NCI-H1417 treated with DMSO at 0.1 percent for 48 hours (cell line): ENCODE data around the gene FNDC3B.

ENCODE experiments used
- DNase-seq: peaks from one replicate; lab custom pipeline; 2025; lab: John Stamatoyannopoulos, UW

Gene FNDC3B

DNA sequence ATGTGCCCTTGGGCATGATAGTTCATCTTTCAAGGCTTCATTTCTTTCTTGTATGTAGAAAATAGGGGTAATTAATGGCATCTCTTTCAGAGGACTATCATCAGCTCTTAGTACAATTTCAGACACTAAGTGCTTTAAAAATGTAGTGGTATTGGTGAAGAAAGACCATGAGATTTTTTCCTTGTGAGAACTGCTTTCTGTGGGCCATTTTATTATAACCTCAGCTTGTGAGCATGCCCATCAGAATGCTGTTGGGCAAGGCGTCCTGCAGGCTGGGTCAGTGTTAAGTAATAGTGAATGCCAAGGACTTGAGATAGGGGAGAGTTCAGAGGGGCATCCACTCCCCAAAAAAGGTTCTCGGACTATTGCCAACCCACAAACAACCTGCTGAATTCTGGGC lies 221.0 kb downstream of the FNDC3B start:
- DNase-seq, result no peak

GRCh38 chr3:172261054-172261453 lies 221.7 kb downstream of the FNDC3B start:
- DNase-seq, result no peak

DNA sequence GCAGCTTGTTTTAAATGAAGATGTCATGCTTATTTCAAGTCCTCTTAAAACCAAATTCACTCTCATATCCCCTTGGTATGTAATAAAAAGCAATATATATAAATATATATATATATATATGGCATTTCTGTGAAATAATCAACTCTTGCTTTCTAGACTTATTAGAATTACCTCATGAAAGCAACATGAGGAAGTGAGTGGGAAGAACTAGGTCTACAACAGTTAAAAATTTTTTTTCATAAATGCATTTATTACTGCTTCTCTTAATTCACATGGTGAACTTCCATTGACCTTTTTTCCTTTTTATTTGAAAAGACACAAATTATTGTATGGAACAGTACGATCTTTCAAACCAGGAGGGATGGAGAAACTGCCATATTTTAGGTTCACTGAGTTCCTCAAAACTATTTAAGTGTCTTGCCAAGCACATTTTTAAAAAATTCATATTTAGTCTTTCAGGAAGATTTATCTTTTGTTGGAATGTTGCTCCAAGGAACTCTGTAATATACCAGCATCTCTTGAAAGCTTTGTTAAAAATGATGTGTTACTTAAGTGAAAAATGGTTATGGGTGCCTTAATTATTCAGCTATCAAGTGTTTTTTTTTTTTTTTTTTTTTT lies 223.7 kb downstream of the FNDC3B start:
- DNase-seq, result no peak

GRCh38 chr3:172263781-172264486 lies 224.6 kb downstream of the FNDC3B start:
- DNase-seq, result no peak

DNA sequence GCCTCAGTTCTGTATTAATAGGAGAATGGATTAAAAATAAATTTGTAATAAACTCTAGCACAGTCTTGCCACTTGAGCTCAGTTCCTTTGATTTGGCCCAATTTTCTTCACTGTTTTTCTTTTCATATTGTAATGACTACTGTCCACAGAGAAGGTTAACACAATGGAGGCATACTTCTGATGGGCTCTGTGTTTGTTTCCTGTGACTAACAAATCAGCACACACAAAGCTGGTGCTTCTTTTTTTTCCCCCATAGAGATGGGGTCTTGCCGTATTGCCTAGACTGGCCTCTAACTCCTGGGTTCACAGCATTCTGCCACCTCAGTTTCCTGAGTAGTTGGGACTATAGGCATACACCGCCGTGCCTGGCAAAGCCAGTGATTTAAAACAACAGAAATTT lies 226.7 kb downstream of the FNDC3B start:
- no peak for DNase-seq

DNA sequence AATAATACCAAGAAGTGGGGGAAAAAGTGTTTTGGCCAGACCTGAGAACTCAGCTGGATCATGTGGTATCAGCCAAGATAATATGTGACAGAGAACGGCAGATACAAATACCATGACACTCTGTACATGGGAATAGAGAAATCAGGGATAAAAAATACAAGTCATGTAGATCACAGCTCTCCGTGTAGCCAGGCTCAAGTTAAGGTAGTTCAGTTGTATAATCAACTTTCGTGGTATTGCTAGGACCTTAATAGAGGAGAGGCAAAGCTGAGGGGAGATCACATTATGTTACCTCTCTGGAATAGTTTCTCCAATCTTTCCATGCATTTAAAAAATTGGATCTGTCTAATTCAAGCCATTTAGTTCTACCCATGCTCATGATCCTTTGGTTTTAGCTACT lies 229.0 kb downstream of the FNDC3B start:
- no peak for DNase-seq

- no peak for DNase-seq
Measured at GRCh38 chr3:172268868-172269267, 229.5 kb downstream of the FNDC3B start.

GRCh38 chr3:172270557-172271166 lies 231.3 kb downstream of the FNDC3B start:
- no peak for DNase-seq

GRCh38 chr3:172271386-172271976 lies 232.1 kb downstream of the FNDC3B start:
- DNase-seq, result no peak

- no peak for DNase-seq
Measured at GRCh38 chr3:172272698-172273097, 233.3 kb downstream of the FNDC3B start.

DNA sequence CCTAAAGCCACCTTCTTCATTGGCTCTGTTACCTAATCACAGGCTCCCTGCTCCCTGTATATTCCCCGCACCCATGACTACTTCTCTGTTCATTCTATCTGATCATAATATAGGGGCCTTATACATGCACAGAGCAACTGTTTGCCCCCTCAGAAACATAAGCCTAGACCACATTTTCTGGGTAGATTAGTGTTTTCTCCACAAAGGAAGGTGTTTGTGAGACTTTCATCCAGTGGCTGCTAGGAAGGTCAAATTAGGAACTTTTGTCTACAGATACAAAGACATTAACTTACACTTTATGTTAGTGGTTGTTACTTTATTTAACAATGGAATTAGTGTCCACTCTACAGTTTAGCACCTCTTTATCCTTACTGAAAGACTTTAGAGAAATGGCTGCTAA lies 234.0 kb downstream of the FNDC3B start:
- DNase-seq, result no peak

DNA sequence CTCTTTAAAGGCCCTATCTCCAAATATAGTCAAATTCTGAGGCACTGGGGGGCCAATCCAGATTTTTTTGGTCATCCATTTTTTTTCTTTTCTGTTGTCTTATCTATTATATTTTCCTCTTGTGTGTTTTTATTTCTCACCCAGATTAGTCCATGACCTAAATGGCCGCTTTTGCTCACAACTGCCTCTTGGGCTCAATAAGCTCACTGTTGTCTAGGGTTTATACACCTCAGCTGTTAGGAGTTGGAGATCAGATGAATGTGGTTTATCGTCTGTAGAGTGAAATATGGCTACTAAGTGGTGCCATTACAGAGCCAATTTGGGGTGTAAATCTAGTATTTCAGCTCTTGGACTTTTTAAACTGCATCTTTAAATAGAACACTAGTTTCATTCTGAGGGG lies 235.5 kb downstream of the FNDC3B start:
- no peak for DNase-seq

DNA sequence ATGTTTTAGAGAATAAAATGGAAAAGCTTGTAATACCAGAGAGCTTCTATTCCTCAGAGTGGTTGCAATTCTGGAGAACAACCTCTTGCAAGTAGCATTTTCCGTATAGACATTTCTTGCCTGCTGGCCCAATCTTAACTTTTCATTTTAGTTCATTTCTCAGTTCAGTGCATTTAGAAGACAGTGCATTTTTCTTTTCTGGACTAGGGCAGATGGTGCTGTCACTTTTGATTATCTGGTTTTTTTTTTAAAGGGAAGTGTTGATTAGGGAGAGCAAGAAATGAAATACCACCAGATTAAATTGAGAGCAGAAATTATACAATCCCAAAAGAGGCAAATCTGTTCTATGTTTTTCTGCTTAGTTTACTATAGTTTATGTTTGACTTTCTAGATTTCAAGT lies 236.2 kb downstream of the FNDC3B start:
- no peak for DNase-seq

GRCh38 chr3:172276103-172276502 lies 236.7 kb downstream of the FNDC3B start:
- DNase-seq, result no peak

GRCh38 chr3:172277151-172277652 lies 237.8 kb downstream of the FNDC3B start:
- DNase-seq, result no peak

DNA sequence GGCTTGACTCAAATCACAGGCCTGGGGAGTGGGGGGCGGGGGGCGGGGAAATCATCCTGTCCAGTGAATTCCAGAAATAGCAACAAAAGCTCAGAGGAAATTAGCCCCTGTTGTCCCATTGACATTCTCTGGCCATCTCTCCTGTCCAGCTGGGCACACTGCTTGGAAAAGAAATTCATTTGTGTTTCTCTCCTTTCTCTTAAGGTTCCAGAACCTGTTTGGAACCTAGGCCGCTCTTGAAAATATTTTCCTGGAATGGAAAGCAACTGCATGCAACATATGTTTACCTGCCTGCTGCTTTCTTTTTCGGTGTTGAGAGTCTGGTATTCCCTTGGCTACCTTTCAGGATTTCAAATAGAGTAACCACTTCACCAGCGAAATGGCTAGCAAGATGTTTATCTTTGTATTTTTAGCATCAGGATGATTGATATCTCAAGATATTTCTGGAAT lies 239.8 kb downstream of the FNDC3B start:
- no peak for DNase-seq

DNA sequence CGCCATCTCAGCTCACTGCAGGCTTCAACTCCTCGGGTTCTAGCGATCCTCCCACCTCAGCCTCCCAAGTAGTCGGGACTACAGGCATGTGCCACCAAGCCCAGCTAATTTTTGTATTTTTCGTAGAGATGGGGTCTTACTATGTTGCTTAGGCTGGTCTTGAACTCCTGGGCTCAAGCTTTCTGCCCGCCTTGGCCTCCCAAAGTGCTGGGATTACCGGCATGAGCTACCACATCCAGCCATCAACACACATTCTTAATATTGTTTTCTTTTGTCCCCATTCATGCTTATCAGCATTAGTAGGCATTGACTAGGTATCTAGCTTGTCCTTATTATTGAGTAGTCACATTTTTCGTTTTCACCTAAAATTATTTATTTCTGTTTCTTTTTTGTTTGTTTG lies 240.6 kb downstream of the FNDC3B start:
- DNase-seq, result no peak

DNA sequence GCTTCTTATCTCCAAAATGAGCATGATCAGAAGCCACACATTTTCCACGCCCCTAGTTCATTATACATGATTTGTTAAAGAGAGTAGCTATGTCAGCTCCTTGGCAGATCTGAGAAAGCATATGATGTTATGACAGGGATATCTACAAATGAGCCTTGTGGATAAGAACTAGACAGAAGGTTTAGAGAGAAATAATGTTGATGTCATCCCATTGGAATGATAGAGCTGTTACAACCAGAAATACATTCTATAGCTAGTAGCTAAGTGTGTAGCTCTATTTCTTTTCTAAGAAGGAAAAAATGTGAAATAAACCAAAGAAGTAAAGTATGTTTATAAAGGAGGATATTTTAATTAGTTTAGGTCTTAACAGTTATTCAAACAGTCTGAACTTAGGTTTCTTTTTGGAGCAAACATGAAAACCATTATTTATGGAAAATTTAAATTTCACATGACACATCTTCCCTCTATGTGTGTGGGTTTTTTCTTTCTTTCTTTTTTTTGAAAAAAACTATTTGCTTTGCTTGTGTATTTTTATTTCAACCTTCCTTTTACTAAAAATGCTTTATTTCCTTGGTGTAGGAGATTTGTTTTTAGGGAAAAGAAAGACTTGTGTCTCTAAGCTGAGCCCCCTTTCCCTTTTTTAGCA lies 241.2 kb downstream of the FNDC3B start:
- no peak for DNase-seq

GRCh38 chr3:172281884-172282283 lies 242.5 kb downstream of the FNDC3B start:
- DNase-seq, result no peak

- DNase-seq, result no peak
Measured at GRCh38 chr3:172282850-172283249, 243.5 kb downstream of the FNDC3B start.

DNA sequence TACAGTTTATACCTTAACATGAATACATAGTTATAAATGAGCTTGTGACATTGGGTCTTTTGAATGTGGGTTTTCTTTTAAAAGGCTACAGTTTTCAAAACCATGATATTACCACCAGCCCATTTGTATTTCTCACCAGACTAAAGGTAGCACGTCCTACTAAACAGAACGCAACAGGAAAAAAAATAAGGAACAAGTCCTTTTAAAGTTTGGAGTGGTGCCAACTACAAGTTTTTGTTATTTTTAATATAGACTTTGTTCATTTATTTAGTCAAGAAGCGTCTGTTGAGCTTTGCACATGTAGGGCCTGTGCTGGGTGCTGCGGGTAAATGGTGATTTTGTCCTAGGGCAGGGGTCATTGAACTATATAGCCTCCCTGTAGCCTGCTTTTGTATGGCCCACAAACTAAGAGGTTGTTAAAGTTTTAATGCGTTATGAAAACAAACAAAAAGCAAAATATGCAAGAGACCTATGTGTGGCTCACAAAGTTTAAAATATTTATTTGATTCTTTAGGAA lies 244.5 kb downstream of the FNDC3B start:
- DNase-seq, result no peak

DNA sequence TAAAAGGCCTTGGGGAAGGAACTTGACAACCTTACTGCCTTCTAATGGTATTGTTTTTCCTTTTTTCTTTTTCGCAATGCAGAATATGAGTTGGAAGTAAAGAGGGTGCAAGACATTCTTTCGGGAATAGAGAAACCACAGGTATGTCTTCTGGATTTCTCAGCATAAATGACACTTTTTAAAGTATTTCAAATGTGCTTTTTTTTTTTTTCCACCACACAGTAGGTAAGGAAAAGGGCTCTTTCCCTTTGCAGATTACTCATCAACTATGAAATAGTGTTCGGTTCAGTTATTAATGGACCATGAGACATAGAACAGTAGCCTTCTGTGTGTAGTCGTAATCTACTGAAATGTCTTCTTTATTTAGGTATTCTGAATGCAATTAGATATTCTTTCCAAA lies 246.5 kb downstream of the FNDC3B start:
- no peak for DNase-seq
